Measurements from ENCODE around the gene EDC4.

Gene EDC4

GRCh38 chr16:67915831-67916723 lies 43.2 kb downstream of the EDC4 start:
- no peak overlapping the region for H3K4me3 Mint-ChIP-seq
- peaks cover 9% of the 10 kb centered on the region for H3K36me3 Mint-ChIP-seq (ENCODE audit: low read depth)
- no peaks in the 10 kb centered on the region for H3K27me3 Mint-ChIP-seq (ENCODE audit: low read depth)
- H3K27ac Mint-ChIP-seq: no peak overlapping the region
- no peak for DNase-seq (ENCODE audit: low spot score)
- peaks cover 11% of the 10 kb centered on the region for H3K4me1 Mint-ChIP-seq (ENCODE audit: low read depth)
- no peaks in the 10 kb centered on the region for H3K9me3 Mint-ChIP-seq

- peaks cover 10% of the 10 kb centered on the region for H3K36me3 Mint-ChIP-seq (ENCODE audit: low read depth)
- H3K27ac Mint-ChIP-seq: peak overlapping the region; percentile 57
- H3K4me3 Mint-ChIP-seq: no peak overlapping the region
- peaks cover 15% of the 10 kb centered on the region for H3K4me1 Mint-ChIP-seq (ENCODE audit: low read depth)
- no peaks in the 10 kb centered on the region for H3K9me3 Mint-ChIP-seq
- no peak for DNase-seq (ENCODE audit: low spot score)
- H3K27me3 Mint-ChIP-seq (ENCODE audit: low read depth): no peaks in the 10 kb centered on the region
Measured at GRCh38 chr16:67917140-67917851, 44.4 kb downstream of the EDC4 start.

- no peak overlapping the region for H3K4me3 Mint-ChIP-seq
- DNase-seq (ENCODE audit: low spot score): peak; percentile 59
- H3K9me3 Mint-ChIP-seq: no peaks in the 10 kb centered on the region
- H3K36me3 Mint-ChIP-seq (ENCODE audit: low read depth): peaks cover 12% of the 10 kb centered on the region
- H3K27me3 Mint-ChIP-seq (ENCODE audit: low read depth): no peaks in the 10 kb centered on the region
- peaks cover 15% of the 10 kb centered on the region for H3K4me1 Mint-ChIP-seq (ENCODE audit: low read depth)
- H3K27ac Mint-ChIP-seq: peak overlapping the region; percentile 57
Measured at GRCh38 chr16:67917852-67918236, 45.0 kb downstream of the EDC4 start.

DNA sequence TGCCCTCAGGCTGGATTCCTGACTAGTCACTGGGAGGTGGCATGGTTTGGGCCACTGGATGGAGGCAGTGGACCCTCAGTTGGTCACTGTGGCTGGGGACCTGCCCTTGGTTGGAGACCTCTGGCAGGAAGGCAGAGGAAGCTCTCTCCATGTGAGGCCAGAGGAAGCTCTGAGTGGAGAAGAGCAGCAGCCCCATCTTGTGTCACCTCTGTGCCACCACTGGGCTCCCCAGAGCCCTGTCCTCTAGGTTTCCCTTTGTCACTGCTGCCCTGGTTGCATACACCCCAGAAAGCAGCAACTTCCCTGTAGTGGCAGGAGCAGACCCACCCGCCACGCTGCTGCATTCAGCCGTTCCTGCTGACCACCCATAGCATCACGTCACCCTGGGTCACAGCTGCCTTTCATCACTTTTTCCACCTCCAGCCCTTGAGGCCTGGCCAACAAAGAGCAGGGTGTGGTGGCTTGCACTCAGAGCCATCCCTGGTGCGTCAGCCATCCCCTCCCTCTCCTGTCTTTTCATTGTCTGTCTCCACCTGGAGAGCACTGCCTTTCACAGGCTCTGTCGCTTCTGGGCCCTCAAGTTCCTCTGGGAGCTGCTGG lies 46.9 kb downstream of the EDC4 start:
- Mint-ChIP-seq H3K9me3 (no peaks in the 10 kb centered on the region), H3K27ac (no peak overlapping the region), H3K27me3 (ENCODE audit: low read depth) (no peaks in the 10 kb centered on the region), H3K4me1 (ENCODE audit: low read depth) (peaks cover 15% of the 10 kb centered on the region), H3K4me3 (no peak overlapping the region), H3K36me3 (ENCODE audit: low read depth) (peaks cover 10% of the 10 kb centered on the region)
- no peak for DNase-seq (ENCODE audit: low spot score)

DNA sequence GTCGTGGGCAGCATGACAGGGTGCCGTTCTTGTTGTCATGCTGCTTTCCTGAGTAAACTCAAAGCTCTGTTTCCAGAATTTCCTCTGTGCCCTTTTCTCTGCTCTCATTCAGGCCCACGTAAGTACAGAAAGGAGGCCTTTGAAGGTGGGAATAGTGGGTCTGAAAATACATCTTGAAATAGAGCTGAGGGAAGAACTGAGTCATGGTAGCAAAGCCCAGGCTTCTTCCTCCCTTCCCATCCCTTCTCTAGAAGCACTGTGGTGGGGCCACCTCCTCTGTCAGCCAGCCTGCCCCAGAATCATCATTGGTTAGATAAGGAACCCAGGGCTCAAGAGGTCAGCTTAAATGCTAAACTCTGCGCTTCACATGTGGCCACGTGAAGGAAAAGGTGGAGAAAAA lies 49.4 kb downstream of the EDC4 start:
- no peak overlapping the region for H3K27ac Mint-ChIP-seq
- H3K4me1 Mint-ChIP-seq (ENCODE audit: low read depth): peaks cover 15% of the 10 kb centered on the region
- no peaks in the 10 kb centered on the region for H3K27me3 Mint-ChIP-seq (ENCODE audit: low read depth)
- H3K9me3 Mint-ChIP-seq: no peaks in the 10 kb centered on the region
- H3K36me3 Mint-ChIP-seq (ENCODE audit: low read depth): peaks cover 6% of the 10 kb centered on the region
- no peak overlapping the region for H3K4me3 Mint-ChIP-seq
- DNase-seq (ENCODE audit: low spot score): no peak

- DNase-seq (ENCODE audit: low spot score): no peak
- H3K4me3 Mint-ChIP-seq: no peak overlapping the region
- H3K36me3 Mint-ChIP-seq (ENCODE audit: low read depth): peaks cover 6% of the 10 kb centered on the region
- no peaks in the 10 kb centered on the region for H3K27me3 Mint-ChIP-seq (ENCODE audit: low read depth)
- H3K27ac Mint-ChIP-seq: no peak overlapping the region
- H3K9me3 Mint-ChIP-seq: no peaks in the 10 kb centered on the region
- H3K4me1 Mint-ChIP-seq (ENCODE audit: low read depth): peaks cover 9% of the 10 kb centered on the region
Measured at GRCh38 chr16:67922740-67923139, 49.9 kb downstream of the EDC4 start.

- Mint-ChIP-seq H3K27ac (no peak overlapping the region), H3K36me3 (ENCODE audit: low read depth) (peaks cover 13% of the 10 kb centered on the region)
- no peak for DNase-seq (ENCODE audit: low spot score)
Measured at GRCh38 chr16:67923414-67924116, 50.7 kb downstream of the EDC4 start.

GRCh38 chr16:67924140-67924906 lies 51.5 kb downstream of the EDC4 start:
- no peak for DNase-seq (ENCODE audit: low spot score)
- no peak overlapping the region for H3K27ac Mint-ChIP-seq

More at GRCh38 chr16:67923414-67924116, 50.7 kb downstream of the EDC4 start:
- Mint-ChIP-seq H3K9me3 (no peaks in the 10 kb centered on the region), H3K27me3 (ENCODE audit: low read depth) (no peaks in the 10 kb centered on the region), H3K4me1 (ENCODE audit: low read depth) (peaks cover 6% of the 10 kb centered on the region), H3K4me3 (no peak overlapping the region)

DNA sequence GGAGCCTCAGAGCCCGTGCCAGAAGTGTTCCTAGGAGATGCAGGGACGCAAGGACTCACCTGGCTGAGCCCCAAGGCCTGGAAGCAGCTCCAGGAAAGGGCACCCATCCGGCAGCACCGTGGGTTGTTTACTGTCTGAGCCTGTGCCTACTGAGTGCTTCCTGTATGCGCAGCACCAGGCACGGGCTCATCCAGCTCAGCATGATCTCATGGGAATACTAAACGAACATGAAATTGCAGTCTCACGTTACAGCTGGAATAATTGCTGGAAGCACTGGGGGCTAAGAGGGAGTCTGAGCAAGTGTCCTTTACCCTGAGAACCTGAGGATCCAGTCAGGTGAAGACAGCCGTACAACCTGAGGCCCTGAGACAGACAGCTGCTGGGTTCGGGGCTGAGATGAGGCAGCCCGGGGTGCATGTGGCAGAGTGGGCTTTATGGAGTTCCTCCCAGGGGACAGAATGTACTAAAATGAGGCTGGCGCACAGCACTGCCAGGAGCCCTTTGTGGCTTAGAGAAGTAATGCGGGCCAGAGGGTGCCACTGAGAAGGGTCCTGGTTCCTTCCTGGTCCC lies 53.4 kb downstream of the EDC4 start:
- Mint-ChIP-seq H3K27ac (no peak overlapping the region), H3K4me3 (no peak overlapping the region), H3K27me3 (ENCODE audit: low read depth) (no peaks in the 10 kb centered on the region), H3K4me1 (ENCODE audit: low read depth) (peaks cover 6% of the 10 kb centered on the region), H3K36me3 (ENCODE audit: low read depth) (peaks cover 25% of the 10 kb centered on the region), H3K9me3 (no peaks in the 10 kb centered on the region)
- no peak for DNase-seq (ENCODE audit: low spot score)

More at GRCh38 chr16:67924140-67924906, 51.5 kb downstream of the EDC4 start:
- Mint-ChIP-seq H3K27me3 (ENCODE audit: low read depth) (no peaks in the 10 kb centered on the region), H3K36me3 (ENCODE audit: low read depth) (peaks cover 14% of the 10 kb centered on the region), H3K9me3 (no peaks in the 10 kb centered on the region), H3K4me1 (ENCODE audit: low read depth) (peaks cover 6% of the 10 kb centered on the region), H3K4me3 (no peak overlapping the region)

DNA sequence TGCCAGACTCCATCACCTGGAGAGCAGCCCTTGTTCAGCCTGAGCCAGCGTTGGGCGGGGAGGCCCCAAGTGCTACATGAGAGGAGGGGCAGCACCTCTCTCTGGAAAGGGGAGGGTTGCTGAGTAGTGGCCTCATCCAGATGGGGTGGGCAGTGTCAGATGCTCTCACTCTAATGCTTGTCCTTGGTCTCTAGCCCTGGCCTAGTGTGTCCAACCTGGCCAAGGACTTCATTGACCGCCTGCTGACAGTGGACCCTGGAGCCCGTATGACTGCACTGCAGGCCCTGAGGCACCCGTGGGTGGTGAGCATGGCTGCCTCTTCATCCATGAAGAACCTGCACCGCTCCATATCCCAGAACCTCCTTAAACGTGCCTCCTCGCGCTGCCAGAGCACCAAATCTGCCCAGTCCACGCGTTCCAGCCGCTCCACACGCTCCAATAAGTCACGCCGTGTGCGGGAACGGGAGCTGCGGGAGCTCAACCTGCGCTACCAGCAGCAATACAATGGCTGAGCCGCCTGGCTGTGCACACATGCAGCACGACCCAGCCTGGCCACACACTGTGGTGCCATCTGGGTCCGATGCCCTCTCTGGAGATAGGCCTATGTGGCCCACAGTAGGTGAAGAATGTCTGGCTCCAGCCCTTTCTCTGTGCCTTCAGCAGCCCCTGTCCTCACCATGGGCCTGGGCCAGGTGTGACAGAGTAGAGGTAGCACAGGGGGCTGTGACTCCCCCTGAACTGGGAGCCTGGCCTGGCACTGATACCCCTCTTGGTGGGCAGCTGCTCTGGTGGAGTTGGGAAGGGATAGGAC lies 54.5 kb downstream of the EDC4 start:
- Mint-ChIP-seq H3K4me1 (ENCODE audit: low read depth) (peaks cover 2% of the 10 kb centered on the region), H3K27me3 (ENCODE audit: low read depth) (no peaks in the 10 kb centered on the region), H3K36me3 (ENCODE audit: low read depth) (peaks cover 30% of the 10 kb centered on the region), H3K4me3 (no peak overlapping the region), H3K27ac (no peak overlapping the region), H3K9me3 (no peaks in the 10 kb centered on the region)
- DNase-seq (ENCODE audit: low spot score): no peak

GRCh38 chr16:67928147-67928546 lies 55.3 kb downstream of the EDC4 start:
- peaks cover 2% of the 10 kb centered on the region for H3K4me1 Mint-ChIP-seq (ENCODE audit: low read depth)
- H3K27ac Mint-ChIP-seq: peak overlapping the region; percentile 45
- no peaks in the 10 kb centered on the region for H3K27me3 Mint-ChIP-seq (ENCODE audit: low read depth)
- no peak for DNase-seq (ENCODE audit: low spot score)
- H3K4me3 Mint-ChIP-seq: no peak overlapping the region
- H3K9me3 Mint-ChIP-seq: no peaks in the 10 kb centered on the region
- peaks cover 30% of the 10 kb centered on the region for H3K36me3 Mint-ChIP-seq (ENCODE audit: low read depth)

- H3K27ac Mint-ChIP-seq: peak overlapping the region; percentile 45
- H3K9me3 Mint-ChIP-seq: no peaks in the 10 kb centered on the region
- H3K4me1 Mint-ChIP-seq (ENCODE audit: low read depth): peaks cover 2% of the 10 kb centered on the region
- peaks cover 34% of the 10 kb centered on the region for H3K36me3 Mint-ChIP-seq (ENCODE audit: low read depth)
- H3K27me3 Mint-ChIP-seq (ENCODE audit: low read depth): no peaks in the 10 kb centered on the region
- DNase-seq (ENCODE audit: low spot score): peak; percentile 63
- H3K4me3 Mint-ChIP-seq: no peak overlapping the region
Measured at GRCh38 chr16:67928561-67929364, 55.9 kb downstream of the EDC4 start.
